Measurements from ENCODE around the gene SGCB. TPM values are rescaled to one million over a fixed set of nuclear protein-coding genes. Genes with fewer than 3 reads are reported as not detected.

Gene SGCB
- total and polyA plus RNA-seq, 2 donors: 2.5 to 8.8 TPM

- no peaks in the 10 kb centered on the region for H3K9me3 ChIP-seq (ENCODE audit: control insufficient read depth in 2 of 2, insufficient read depth in 1 of 2, low read length in 1 of 2)
- peak overlapping the region in 1 of 2 donors; percentile 38 for H3K27ac ChIP-seq (ENCODE audit: low read depth in 1 of 2, low read length in 1 of 2)
- peaks cover 4% of the 10 kb centered on the region in 2 donors for H3K4me1 ChIP-seq (ENCODE audit: control insufficient read depth in 2 of 2, insufficient read depth in 2 of 2, low read length in 2 of 2)
- peak overlapping the region; percentile 48 to 78 for H3K4me3 ChIP-seq (ENCODE audit: low read length in 2 of 2)
- peaks cover 2 to 32% of the 10 kb centered on the region in 2 donors for H3K27me3 ChIP-seq (ENCODE audit: control insufficient read depth in 2 of 2, insufficient read depth in 1 of 2, low read length in 1 of 2)
- H3K36me3 ChIP-seq (ENCODE audit: control insufficient read depth in 2 of 2, insufficient read depth in 2 of 2, low read length in 1 of 2): no peaks in the 10 kb centered on the region
- WGBS: 2% methylated on average over 25 of the region's 25 CpGs
- peak in 2 of 9 donors; percentile 0 to 17 for DNase-seq (ENCODE audit: low read depth in 6 of 9, low spot score in 9 of 9)
Measured at GRCh38 chr4:52037689-52038102, 403 bp downstream of the SGCB start.

GRCh38 chr4:52036886-52037530, 1.1 kb downstream of the SGCB start:
- Histone ChIP-seq H3K4me3 (ENCODE audit: low read length in 2 of 2) (no peak overlapping the region), H3K36me3 (ENCODE audit: control insufficient read depth in 2 of 2, insufficient read depth in 2 of 2, low read length in 1 of 2) (no peaks in the 10 kb centered on the region), H3K27me3 (ENCODE audit: control insufficient read depth in 2 of 2, insufficient read depth in 1 of 2, low read length in 1 of 2) (peaks cover 2 to 32% of the 10 kb centered on the region in 2 donors), H3K4me1 (ENCODE audit: control insufficient read depth in 2 of 2, insufficient read depth in 2 of 2, low read length in 2 of 2) (peaks cover 4% of the 10 kb centered on the region in 2 donors), H3K9me3 (ENCODE audit: control insufficient read depth in 2 of 2, insufficient read depth in 1 of 2, low read length in 1 of 2) (no peaks in the 10 kb centered on the region), H3K27ac (ENCODE audit: low read depth in 1 of 2, low read length in 1 of 2) (no peak overlapping the region)
- no peak for DNase-seq (ENCODE audit: low read depth in 6 of 9, low spot score in 9 of 9)
- 88% methylated on average over 7 of the region's 7 CpGs for WGBS

DNA sequence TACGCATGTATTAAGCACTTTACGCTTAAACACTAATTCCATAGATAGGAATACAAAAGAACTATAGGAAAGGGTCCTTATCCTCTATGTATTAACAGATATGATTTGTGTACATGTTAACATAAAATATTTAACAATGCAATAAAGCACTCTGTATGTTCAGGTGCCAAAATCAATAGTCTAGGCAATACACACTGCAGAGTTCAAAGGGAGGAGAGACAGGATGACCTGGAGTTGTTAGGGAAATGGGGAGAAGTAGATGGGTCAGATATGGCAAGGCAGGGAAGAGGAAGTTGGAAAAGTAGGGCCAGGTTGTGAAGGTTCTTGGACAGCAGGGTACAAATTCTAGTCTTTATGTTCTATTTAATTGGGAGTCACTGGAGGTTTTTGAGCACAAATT, 2.9 kb downstream of the SGCB start:
- Histone ChIP-seq H3K27me3 (ENCODE audit: control insufficient read depth in 2 of 2, insufficient read depth in 1 of 2, low read length in 1 of 2) (peaks cover 0 to 32% of the 10 kb centered on the region in 2 donors), H3K9me3 (ENCODE audit: control insufficient read depth in 2 of 2, insufficient read depth in 1 of 2, low read length in 1 of 2) (no peaks in the 10 kb centered on the region), H3K4me3 (ENCODE audit: low read length in 2 of 2) (no peak overlapping the region), H3K27ac (ENCODE audit: low read depth in 1 of 2, low read length in 1 of 2) (no peak overlapping the region), H3K4me1 (ENCODE audit: control insufficient read depth in 2 of 2, insufficient read depth in 2 of 2, low read length in 2 of 2) (peaks cover 4% of the 10 kb centered on the region in 2 donors), H3K36me3 (ENCODE audit: control insufficient read depth in 2 of 2, insufficient read depth in 2 of 2, low read length in 1 of 2) (no peaks in the 10 kb centered on the region)
- WGBS: 96% methylated on average over 2 of the region's 2 CpGs
- DNase-seq (ENCODE audit: low read depth in 6 of 9, low spot score in 9 of 9): no peak

GRCh38 chr4:52032005-52032404, 6.1 kb downstream of the SGCB start:
- Histone ChIP-seq H3K27me3 (ENCODE audit: control insufficient read depth in 2 of 2, insufficient read depth in 1 of 2, low read length in 1 of 2) (peaks cover 0 to 8% of the 10 kb centered on the region in 2 donors), H3K27ac (ENCODE audit: low read depth in 1 of 2, low read length in 1 of 2) (no peak overlapping the region), H3K4me3 (ENCODE audit: low read length in 2 of 2) (no peak overlapping the region), H3K4me1 (ENCODE audit: control insufficient read depth in 2 of 2, insufficient read depth in 2 of 2, low read length in 2 of 2) (no peaks in the 10 kb centered on the region), H3K9me3 (ENCODE audit: control insufficient read depth in 2 of 2, insufficient read depth in 1 of 2, low read length in 1 of 2) (no peaks in the 10 kb centered on the region), H3K36me3 (ENCODE audit: control insufficient read depth in 2 of 2, insufficient read depth in 2 of 2, low read length in 1 of 2) (no peaks in the 10 kb centered on the region)
- WGBS: 100% methylated on average over 1 of the region's 1 CpG
- DNase-seq (ENCODE audit: low read depth in 6 of 9, low spot score in 9 of 9): no peak

GRCh38 chr4:52028970-52029369, 9.1 kb downstream of the SGCB start:
- Histone ChIP-seq H3K4me3 (ENCODE audit: low read length in 2 of 2) (no peak overlapping the region), H3K9me3 (ENCODE audit: control insufficient read depth in 2 of 2, insufficient read depth in 1 of 2, low read length in 1 of 2) (no peaks in the 10 kb centered on the region), H3K27ac (ENCODE audit: low read depth in 1 of 2, low read length in 1 of 2) (no peak overlapping the region), H3K36me3 (ENCODE audit: control insufficient read depth in 2 of 2, insufficient read depth in 2 of 2, low read length in 1 of 2) (no peaks in the 10 kb centered on the region), H3K4me1 (ENCODE audit: control insufficient read depth in 2 of 2, insufficient read depth in 2 of 2, low read length in 2 of 2) (no peaks in the 10 kb centered on the region), H3K27me3 (ENCODE audit: control insufficient read depth in 2 of 2, insufficient read depth in 1 of 2, low read length in 1 of 2) (no peaks in the 10 kb centered on the region)
- WGBS: 97% methylated on average over 1 of the region's 1 CpG
- DNase-seq (ENCODE audit: low read depth in 6 of 9, low spot score in 9 of 9): no peak

DNA sequence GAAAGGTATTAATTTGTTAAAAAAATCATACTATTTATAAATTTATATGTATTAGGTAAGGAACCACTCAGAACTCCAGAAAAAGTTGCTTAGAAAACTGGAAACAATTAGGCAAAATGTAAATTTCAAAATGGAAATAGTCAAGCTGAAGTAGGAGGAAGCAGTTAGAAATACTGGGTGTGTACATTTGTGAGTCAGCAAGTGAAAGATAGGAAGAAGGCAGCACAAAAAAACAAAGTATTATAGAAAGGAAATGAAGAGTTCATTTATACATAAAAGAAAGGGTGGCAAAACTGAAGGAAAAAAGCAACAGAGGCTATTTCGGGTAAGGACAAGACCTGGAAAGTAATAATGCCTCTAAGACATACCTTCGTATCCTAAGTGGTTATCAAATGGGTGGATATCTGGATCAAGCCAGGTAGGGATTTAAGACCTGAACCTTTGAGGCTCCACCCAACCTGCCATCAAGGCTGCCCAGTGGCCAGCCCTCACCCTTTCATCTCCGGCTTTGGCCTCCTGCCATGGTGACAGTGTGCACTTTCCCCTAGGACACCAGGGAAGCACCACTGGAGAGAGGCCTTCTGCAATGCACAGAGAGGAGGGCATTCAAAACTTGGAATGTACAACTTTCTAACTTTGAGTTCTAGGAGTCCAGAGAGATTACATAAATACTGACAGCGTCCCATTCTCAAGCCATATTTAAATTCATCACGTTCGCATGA, 18.0 kb downstream of the SGCB start, which contains the start of gene LRRC66:
Gene LRRC66 (minus strand): TSS at position 428 of the 722 bp plus-strand sequence. CDS start 2,750 bp downstream, outside the sequence.
- no peaks in the 10 kb centered on the region for H3K4me1 ChIP-seq (ENCODE audit: control insufficient read depth in 2 of 2, insufficient read depth in 2 of 2, low read length in 2 of 2)
- no peaks in the 10 kb centered on the region for H3K36me3 ChIP-seq (ENCODE audit: control insufficient read depth in 2 of 2, insufficient read depth in 2 of 2, low read length in 1 of 2)
- no peak within 1 kb of the TSS for H3K27ac ChIP-seq (ENCODE audit: low read depth in 1 of 2, low read length in 1 of 2)
- no peak within 1 kb of the TSS for H3K4me3 ChIP-seq (ENCODE audit: low read length in 2 of 2)
- WGBS: 99% methylated on average over 6 of the region's 6 CpGs
- no peak for DNase-seq (ENCODE audit: low read depth in 6 of 9, low spot score in 9 of 9)
- no peaks in the 10 kb centered on the region for H3K27me3 ChIP-seq (ENCODE audit: control insufficient read depth in 2 of 2, insufficient read depth in 1 of 2, low read length in 1 of 2)
- H3K9me3 ChIP-seq (ENCODE audit: control insufficient read depth in 2 of 2, insufficient read depth in 1 of 2, low read length in 1 of 2): no peaks in the 10 kb centered on the region

- no peak overlapping the region for H3K4me3 ChIP-seq (ENCODE audit: low read length in 2 of 2)
- H3K27ac ChIP-seq (ENCODE audit: low read depth in 1 of 2, low read length in 1 of 2): no peak overlapping the region
- DNase-seq (ENCODE audit: low read depth in 6 of 9, low spot score in 9 of 9): no peak
- no peaks in the 10 kb centered on the region for H3K36me3 ChIP-seq (ENCODE audit: control insufficient read depth in 2 of 2, insufficient read depth in 2 of 2, low read length in 1 of 2)
- H3K9me3 ChIP-seq (ENCODE audit: control insufficient read depth in 2 of 2, insufficient read depth in 1 of 2, low read length in 1 of 2): no peaks in the 10 kb centered on the region
- no peaks in the 10 kb centered on the region for H3K27me3 ChIP-seq (ENCODE audit: control insufficient read depth in 2 of 2, insufficient read depth in 1 of 2, low read length in 1 of 2)
- no peaks in the 10 kb centered on the region for H3K4me1 ChIP-seq (ENCODE audit: control insufficient read depth in 2 of 2, insufficient read depth in 2 of 2, low read length in 2 of 2)
- WGBS: 49% methylated on average over 1 of the region's 1 CpG
Measured at GRCh38 chr4:52017814-52018213, 20.3 kb downstream of the SGCB start.

DNA sequence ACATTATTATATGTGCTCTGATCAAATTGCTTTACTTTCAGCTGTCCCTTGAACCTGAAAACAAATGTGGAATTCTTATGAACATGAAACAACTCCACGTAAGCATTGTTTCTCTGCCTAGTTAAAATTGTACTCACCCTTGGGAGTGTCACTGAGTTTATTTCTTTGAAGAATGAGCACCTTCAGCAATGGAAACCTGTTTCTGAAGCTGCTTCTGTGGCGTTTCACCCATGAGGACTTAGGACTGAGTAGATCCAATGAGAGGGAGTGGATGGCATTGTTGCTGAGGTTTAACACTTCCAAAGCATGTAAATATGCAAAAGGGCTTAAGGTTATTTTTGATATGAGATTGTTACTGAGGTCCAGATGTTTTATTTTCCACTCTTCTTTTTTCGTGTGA, 21.1 kb downstream of the SGCB start:
- H3K36me3 ChIP-seq (ENCODE audit: control insufficient read depth in 2 of 2, insufficient read depth in 2 of 2, low read length in 1 of 2): no peaks in the 10 kb centered on the region
- no peaks in the 10 kb centered on the region for H3K27me3 ChIP-seq (ENCODE audit: control insufficient read depth in 2 of 2, insufficient read depth in 1 of 2, low read length in 1 of 2)
- WGBS: 91% methylated on average over 3 of the region's 3 CpGs
- H3K4me3 ChIP-seq (ENCODE audit: low read length in 2 of 2): no peak overlapping the region
- H3K4me1 ChIP-seq (ENCODE audit: control insufficient read depth in 2 of 2, insufficient read depth in 2 of 2, low read length in 2 of 2): no peaks in the 10 kb centered on the region
- DNase-seq (ENCODE audit: low read depth in 6 of 9, low spot score in 9 of 9): no peak
- H3K27ac ChIP-seq (ENCODE audit: low read depth in 1 of 2, low read length in 1 of 2): no peak overlapping the region
- H3K9me3 ChIP-seq (ENCODE audit: control insufficient read depth in 2 of 2, insufficient read depth in 1 of 2, low read length in 1 of 2): no peaks in the 10 kb centered on the region

DNA sequence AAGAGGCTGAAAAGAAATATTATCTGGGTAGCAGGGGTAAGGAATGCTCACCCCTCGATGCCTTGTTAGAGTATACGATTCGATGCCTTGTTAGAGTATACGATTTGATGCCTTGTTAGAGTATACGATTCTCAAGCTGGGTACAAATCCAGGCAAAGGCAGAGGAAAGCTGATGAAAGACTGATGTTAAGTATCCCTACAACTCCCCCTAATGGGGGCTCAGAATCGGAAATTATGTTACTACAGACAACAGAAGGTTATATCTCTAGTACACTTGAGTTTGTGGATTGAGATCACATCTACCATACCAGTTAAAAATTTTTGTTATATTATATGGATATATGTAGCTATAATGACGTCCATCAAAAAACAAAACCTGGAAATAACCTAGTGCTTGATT, 22.7 kb downstream of the SGCB start:
- WGBS: 69% methylated on average over 7 of the region's 7 CpGs

More for the DNA sequence above, 22.7 kb downstream of the SGCB start:
- no peak overlapping the region for H3K27ac ChIP-seq (ENCODE audit: low read depth in 1 of 2, low read length in 1 of 2)
- no peaks in the 10 kb centered on the region for H3K36me3 ChIP-seq (ENCODE audit: control insufficient read depth in 2 of 2, insufficient read depth in 2 of 2, low read length in 1 of 2)
- H3K9me3 ChIP-seq (ENCODE audit: control insufficient read depth in 2 of 2, insufficient read depth in 1 of 2, low read length in 1 of 2): no peaks in the 10 kb centered on the region
- DNase-seq (ENCODE audit: low read depth in 6 of 9, low spot score in 9 of 9): no peak
- no peaks in the 10 kb centered on the region for H3K4me1 ChIP-seq (ENCODE audit: control insufficient read depth in 2 of 2, insufficient read depth in 2 of 2, low read length in 2 of 2)
- no peak overlapping the region for H3K4me3 ChIP-seq (ENCODE audit: low read length in 2 of 2)
- H3K27me3 ChIP-seq (ENCODE audit: control insufficient read depth in 2 of 2, insufficient read depth in 1 of 2, low read length in 1 of 2): no peaks in the 10 kb centered on the region

All from thymus (tissue), 11 donors.